DMS114 treated with DMSO at 0.1 percent for 48 hours (cell line): ENCODE data around the gene CDH26.

Source experiments
- DNase-seq: peaks from one replicate; lab custom pipeline; 2025; ENCODE audit not compliant: unreplicated experiment; lab: John Stamatoyannopoulos, UW

The CDH26 gene

DNA sequence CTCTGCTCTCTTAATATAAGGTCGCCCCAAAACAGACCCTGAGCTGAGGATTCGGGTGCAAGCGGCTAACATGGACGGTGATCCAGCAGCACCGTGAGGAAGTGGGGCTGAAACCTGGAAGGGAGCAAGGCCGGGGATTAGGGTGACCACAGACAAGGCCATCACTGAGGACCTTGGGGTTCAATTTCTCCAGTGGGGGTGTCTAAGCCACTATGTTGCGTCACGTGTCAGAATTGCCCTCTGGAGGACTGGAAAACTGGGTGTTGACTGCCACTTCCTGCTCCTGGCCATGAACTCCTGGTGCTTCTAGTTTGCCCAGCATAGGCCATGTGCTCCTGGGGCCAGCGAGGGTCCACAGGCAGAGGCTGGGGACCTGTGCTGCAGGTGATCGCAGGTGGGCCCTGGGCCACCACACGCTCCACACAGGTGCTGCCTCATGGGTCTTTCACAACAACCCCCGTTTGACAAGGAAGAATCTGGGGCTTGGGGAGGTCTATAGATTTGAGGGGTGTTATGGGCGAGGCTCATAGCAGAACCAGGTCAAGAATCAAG, 101.9 kb downstream of the CDH26 start:
- no peak for DNase-seq

DNA sequence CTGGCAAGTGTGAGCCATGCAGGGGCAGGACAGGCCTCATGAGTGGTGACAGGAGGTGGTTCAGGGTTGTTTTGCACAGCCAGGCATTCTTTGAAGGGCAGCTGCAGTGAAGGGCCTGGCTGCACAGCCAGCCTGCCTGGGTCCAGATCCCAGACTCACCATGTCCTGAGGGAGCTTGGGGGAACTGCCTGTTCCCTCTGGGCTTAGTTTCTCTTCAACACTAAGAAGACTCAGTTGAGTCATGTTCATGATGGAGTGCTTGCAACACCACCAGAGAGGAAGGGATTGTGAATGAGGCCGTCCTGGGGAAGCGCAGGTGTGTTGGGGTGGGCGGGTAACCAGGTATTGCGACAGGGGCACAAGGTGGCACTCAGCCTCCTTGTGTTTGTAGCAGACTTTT, 102.4 kb downstream of the CDH26 start:
- no peak for DNase-seq

DNA sequence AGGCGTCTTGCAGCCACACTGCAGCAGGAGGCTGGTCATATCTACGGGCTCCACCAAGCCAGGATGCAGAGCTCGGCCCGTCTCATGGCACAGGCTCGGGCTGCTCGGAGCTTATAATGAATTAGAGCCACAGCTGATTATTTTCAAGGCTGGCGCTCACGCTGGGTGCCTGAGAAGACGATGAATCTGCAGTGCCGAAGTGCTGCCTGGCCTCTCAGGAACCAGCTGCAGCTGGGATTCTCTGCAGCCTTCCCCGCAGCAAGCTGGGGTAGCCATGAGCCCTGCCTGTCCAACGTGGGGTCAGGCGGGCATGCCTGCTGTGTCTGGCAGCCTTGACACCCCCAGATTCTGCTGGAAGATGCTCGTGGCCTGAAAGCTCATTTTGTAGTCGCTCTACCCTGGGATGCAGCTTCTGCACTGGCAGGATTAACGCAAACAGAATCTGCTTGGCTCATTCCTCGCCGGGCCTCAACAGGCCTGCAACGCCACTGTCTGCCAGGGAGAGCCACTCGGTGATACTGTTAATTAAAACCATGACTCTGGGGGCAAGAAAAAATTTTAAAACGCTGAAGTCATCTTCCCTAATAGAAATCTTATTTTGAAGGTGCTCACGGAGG, 104.3 kb downstream of the CDH26 start:
- DNase-seq: no peak

DNA sequence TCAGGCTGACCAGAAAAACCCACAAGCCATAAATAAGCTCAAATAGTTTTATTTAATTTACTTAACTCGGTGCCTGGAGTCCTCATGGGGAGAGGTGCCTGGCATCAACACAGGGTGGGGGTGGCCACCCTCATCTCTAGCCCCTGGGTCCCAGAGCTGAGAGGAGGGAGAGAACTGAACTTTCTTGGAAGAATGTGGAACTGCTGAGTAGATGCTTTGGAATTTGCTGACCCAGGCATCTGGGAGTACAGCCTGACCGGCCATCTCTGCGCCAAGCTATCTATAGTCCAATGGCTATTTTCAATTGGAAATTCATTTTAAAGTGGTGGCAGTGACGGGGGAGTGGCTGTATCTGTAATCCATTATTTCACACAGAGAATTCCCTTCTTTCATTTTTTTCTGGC, 104.8 kb downstream of the CDH26 start:
- DNase-seq: no peak

DNA sequence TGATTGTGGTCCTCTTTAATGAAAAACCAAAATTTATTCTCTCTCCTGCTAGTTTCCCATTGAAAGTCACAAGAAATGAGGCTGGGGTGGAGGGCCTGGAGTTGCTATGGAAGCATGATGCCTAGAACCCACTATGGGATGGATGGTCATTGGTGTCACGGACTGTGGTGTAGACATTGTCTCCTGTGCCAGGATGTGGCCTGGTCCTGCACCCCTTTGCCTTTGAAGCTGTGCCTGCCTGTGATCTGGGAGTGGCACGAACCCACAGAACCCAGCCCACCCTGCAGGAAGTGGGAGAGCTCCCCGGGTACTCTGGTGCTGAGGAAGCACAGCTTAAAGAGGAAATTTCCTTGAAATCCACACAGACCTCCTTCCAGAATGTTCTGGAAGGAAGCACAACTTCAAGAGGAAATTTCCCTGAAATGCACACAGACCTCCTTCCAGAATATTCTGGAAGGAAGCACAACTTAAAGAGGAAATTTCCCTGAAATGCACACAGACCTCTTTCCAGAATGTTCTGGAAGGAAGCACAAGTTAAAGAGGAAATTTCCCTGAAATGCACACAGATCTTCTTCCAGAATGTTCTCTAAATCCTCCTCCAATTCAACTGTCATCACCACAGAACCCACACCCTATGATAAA, 105.6 kb downstream of the CDH26 start:
- no peak for DNase-seq
